Activated CD8-positive, alpha-beta memory T cell treated with anti-CD3 and anti-CD28 coated beads, Interleukin-2, amount 50 U/mL, for 1 hour (primary cell): ENCODE results near the gene C20orf144.

Experiments
- DNase-seq: peaks from one replicate; pipeline ENCODE4 v3.0.0-alpha.2; 2020; ENCODE audit errors: extremely low read depth

Gene C20orf144

GRCh38 chr20:33676652-33677645 is 14.8 kb downstream of the C20orf144 start:
- no peak for DNase-seq

GRCh38 chr20:33677991-33678702 is 16.0 kb downstream of the C20orf144 start:
- no peak for DNase-seq

- DNase-seq, result no peak
Measured at GRCh38 chr20:33679758-33680485, 17.8 kb downstream of the C20orf144 start.

DNA sequence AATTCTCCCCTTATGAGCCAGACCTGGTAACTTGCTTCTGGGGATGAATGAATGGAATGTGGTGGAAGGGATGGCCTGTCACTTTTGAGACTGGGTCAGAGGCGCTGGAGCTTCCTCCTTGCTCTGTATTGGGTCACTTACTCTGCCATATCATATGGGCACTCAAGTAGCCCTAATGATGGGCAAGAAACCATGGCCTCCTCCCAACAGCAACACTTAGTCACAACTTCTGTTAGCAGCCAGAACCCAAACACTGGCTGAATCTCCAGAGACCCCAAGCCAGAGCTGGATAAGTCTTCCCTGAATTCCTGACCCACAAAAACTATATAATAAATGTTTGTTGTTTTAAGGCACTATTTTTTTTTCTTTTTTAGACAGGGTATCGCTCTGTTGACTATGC is 18.6 kb downstream of the C20orf144 start:
- DNase-seq, result no peak

GRCh38 chr20:33681288-33681687 is 19.2 kb downstream of the C20orf144 start:
- no peak for DNase-seq

- DNase-seq, result no peak
Measured at GRCh38 chr20:33681728-33682353, 19.7 kb downstream of the C20orf144 start.

DNA sequence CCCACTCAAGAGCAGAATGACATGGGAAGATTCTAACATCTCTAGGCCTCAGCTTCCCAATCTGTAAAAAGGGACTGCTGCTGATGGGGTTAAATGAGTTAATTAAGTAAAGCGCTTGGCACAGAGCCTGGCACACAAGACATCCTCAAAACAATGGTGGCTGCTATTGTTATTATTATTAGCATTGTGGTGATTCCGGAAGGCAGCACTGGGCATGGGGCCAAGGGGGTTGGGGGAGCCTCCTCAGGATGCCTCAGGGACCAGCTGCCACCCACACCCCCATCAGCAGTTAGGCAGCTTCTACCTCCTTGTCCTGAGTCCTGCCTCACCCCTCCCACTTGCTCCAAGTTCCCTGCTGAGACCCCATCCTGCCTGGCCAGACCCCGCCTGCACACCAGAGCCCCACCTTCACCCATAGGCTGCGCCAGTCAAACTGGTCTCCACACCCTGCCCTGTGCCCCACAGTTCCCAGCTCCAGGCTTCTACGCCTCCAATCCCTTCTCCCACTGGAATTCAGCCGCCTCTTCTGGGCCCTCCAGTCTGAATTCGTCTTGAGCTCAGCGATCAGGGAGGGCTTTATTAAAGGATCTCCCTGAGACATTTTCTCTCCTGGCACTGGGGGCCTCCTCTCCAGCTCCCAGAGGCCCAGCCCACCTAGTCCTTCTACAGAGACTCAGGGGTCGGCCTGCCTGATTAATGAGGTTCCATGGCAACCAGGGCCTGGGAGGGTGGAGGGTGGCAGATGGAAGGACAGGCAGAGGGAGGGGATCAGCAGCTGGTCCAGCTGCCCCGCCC is 22.6 kb downstream of the C20orf144 start:
- no peak for DNase-seq

DNA sequence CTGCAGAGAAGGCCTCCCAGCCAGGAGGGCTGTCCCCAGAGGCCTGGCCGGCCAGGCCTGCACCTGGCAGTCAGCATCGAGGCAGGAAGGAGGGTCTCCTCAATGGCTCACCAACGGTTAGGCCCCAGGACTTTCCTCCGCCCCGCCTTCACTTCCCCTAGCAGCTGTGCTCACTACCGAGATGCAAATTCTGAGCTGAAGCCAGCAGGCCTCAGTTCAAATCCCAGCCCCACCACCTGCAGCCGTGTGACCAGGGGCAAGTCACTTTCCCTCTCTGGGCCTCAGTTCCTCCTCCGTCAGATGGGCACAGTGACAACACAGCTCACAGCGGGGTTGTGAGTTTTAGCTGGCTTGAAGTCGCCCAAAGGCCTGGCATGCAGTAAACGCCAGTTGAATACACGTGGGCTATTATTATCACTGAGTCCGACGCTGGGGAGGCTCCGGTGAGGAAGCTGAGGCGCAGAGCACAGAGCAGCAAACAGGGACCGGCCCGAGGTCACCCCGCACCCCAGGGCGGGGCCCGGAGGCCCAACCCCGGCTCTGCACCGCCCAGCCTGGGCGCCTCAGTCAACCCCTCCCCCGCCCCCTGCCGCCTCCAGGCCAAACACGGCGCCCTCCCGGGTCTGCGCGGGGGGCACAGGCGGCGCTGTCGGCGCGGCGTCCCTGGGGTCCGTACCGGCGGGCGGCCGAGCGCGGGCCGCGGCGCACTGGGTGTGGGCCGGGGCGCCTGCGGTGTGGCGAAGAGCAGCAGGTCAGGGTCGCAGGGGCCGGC is 23.4 kb downstream of the C20orf144 start:
- no peak for DNase-seq

GRCh38 chr20:33686100-33686983 is 24.2 kb downstream of the C20orf144 start, which contains the start of gene E2F1:
TSS of gene E2F1 (minus strand) at chr20:33686385. CDS start at chr20:33686264, 121 bp downstream.
- peak; percentile 69 for DNase-seq

DNA sequence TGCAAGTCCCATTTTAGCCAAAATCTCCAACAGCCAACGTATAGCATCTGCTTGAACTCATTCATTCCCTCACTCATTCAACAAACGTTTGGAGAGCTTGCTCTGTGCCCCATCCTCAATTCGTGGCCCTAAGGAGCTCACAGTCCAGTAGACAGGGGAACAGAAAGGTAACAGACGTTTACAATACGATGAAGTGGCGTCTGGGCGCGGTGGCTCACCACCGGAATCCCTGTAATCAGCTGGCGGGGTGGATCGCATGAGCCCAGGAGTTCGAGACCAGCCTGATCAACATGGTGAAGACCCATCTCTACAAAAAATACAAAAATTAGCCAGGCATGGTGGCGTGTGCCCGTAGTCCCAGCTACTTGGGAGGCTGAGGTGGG is 24.8 kb downstream of the C20orf144 start:
- no peak for DNase-seq

- no peak for DNase-seq
Measured at GRCh38 chr20:33687370-33687915, 25.3 kb downstream of the C20orf144 start.

DNA sequence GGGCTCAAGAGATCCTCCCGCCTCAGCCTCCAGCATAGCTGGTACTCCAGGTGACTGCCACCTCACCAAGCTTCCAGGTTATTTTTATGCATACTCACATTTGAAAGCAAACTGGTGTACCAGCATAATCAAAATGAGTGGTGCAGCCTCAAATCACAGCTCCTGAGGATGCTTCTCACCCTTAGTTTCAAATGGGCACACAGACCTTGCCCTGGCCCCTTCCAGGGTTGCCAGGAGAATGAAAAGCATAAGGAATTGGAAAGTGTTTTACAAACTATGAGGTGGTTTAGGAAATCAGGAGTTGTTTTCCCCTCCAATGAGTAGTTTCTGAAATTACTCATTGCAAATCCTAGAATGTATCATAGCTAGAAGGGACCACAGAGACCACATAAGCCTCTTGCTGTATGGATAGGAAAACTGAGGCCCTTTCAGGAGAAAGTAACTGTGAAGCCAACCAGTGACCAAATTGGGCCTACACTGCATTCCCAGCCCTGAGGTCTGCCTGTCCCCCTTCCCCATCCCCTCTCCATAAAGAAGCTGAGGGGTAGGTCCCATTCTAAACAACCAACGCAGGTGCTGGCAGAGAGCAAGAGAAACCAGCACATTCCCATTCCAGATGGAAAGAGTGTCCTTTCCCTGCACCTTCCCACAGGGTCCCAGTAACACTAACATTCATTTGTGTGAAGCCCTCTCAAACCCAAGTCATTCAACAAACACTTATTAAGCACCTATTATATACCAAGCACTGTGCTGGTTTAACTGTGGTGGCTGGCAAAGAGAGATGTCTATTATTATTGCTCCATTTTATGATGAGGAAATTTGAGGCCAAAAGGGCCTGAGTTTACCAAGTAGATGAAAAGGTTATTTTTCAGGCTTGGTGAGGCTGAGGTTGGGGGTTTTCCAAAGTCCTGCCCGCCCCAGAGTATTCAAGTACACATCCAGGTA is 26.1 kb downstream of the C20orf144 start:
- no peak for DNase-seq

DNA sequence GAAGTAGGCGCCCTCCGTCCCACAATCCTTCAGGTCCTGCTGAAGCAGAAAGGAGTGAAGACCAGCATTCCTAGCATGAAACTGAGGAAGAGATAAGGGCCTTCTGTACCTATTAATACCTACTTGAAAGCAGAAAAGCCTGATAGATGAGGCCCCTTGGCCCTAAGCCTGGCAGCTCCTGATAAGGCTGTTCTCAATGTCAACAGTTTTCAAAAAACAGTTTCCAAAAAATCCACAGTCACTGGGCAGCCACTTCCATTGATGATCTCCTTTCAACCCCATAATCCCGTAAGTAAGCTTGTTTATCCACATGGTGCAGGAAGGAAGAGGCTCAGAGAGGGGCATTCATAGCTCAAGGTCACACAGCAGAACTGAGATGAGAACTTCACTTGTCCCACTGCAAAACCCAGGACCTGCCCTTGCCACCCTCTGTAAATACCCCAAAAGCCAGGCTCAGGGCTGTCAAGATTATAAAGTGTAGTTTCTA is 26.9 kb downstream of the C20orf144 start:
- no peak for DNase-seq

- DNase-seq, result no peak
Measured at GRCh38 chr20:33689493-33689892, 27.4 kb downstream of the C20orf144 start.

DNA sequence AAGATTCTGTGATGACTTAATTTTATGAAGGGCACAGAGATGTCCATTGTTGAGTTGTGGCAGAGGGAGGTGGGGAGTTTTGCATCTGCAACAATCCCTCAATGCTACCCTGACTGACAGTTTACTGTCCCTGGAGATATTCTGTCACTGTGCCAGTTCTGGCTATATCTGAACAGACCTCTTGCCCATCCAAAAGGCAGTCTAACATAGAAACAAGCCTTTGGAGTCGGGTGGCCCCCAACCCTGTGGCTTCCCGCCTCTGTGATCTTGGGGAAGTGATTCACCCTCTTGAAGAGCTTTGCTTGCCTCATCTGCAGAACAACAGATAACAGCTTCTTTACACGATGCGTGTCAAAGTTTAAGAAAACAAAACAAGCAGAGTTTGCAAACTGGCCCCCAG is 27.8 kb downstream of the C20orf144 start:
- peak; percentile 46 for DNase-seq

DNA sequence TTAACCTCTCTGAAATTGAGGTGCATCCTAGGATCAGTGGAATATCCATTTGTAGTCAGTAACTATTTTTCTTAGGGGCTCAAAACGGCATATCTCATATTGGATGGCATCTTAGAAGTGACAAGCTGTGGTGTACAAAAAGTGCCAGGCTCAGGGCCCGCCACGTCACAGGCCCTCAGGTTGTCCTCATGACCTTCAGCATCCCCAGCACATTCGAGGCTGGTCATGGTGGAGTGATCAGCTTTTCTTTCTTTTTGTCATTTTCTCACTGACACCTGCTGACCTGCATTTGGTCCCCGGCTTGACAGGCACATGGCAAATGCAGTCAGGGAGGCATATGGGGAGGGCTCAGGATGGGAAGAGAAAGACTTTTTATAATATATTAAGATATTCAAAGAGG is 31.2 kb downstream of the C20orf144 start:
- no peak for DNase-seq
